ENCODE data around the gene C3orf20.

- TF ChIP-seq CTCF (IDR thresholded peaks at IDR 0.05; ENCODE audit: insufficient read depth, low read length, poor library complexity, severe bottlenecking) (no peak), EZH2phosphoT487 (conservative IDR thresholded peaks at IDR 0.05; ENCODE audit: low read length) (no peak)
Measured at GRCh38 chr3:14680115-14680514, 5.2 kb downstream of the C3orf20 start.

All from SU-DHL-6 (cell line).